Measurements from ENCODE around the gene PTPRK.

The PTPRK gene

GRCh38 chr6:128310451-128310850 is 209.9 kb downstream of the PTPRK start:
- Histone ChIP-seq H3K9ac (ENCODE audit: low read length) (no peak overlapping the region), H3K36me3 (ENCODE audit: control insufficient read depth, insufficient read depth, low read length) (no peaks in the 10 kb centered on the region), H3K4me1 (ENCODE audit: control insufficient read depth, insufficient read depth, low read length) (no peaks in the 10 kb centered on the region), H3K4me3 (ENCODE audit: low read length) (no peak overlapping the region), H3K27ac (ENCODE audit: low read depth, low read length) (no peak overlapping the region), H3K27me3 (ENCODE audit: control insufficient read depth, insufficient read depth, low read length) (no peaks in the 10 kb centered on the region)

DNA sequence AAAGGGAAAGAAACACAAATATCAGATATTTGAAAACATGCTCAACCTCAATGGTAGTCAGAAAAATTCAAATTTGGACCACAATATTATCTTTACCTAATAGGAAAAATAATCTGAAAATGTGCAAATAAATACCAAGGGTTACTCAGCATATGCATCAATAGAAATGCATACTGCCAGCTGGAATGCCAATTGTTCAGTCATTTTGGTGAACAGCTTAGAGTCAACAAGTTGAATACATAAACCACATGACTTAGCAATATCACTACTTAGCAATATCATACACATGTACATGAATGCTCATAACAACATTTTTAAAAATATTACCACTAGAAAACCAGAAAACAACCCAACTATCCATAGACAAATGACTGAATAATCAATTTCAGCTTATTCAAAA is 212.7 kb downstream of the PTPRK start:
- Histone ChIP-seq H3K36me3 (ENCODE audit: control insufficient read depth, insufficient read depth, low read length) (no peaks in the 10 kb centered on the region), H3K4me1 (ENCODE audit: control insufficient read depth, insufficient read depth, low read length) (no peaks in the 10 kb centered on the region), H3K9ac (ENCODE audit: low read length) (no peak overlapping the region), H3K4me3 (ENCODE audit: low read length) (no peak overlapping the region), H3K27me3 (ENCODE audit: control insufficient read depth, insufficient read depth, low read length) (no peaks in the 10 kb centered on the region), H3K27ac (ENCODE audit: low read depth, low read length) (no peak overlapping the region)

- Histone ChIP-seq H3K36me3 (ENCODE audit: control insufficient read depth, insufficient read depth, low read length) (no peaks in the 10 kb centered on the region), H3K27me3 (ENCODE audit: control insufficient read depth, insufficient read depth, low read length) (no peaks in the 10 kb centered on the region), H3K4me3 (ENCODE audit: low read length) (no peak overlapping the region), H3K9ac (ENCODE audit: low read length) (no peak overlapping the region), H3K27ac (ENCODE audit: low read depth, low read length) (no peak overlapping the region), H3K4me1 (ENCODE audit: control insufficient read depth, insufficient read depth, low read length) (no peaks in the 10 kb centered on the region)
These were observed 214.4 kb downstream of the PTPRK start for GRCh38 chr6:128305976-128306375.

DNA sequence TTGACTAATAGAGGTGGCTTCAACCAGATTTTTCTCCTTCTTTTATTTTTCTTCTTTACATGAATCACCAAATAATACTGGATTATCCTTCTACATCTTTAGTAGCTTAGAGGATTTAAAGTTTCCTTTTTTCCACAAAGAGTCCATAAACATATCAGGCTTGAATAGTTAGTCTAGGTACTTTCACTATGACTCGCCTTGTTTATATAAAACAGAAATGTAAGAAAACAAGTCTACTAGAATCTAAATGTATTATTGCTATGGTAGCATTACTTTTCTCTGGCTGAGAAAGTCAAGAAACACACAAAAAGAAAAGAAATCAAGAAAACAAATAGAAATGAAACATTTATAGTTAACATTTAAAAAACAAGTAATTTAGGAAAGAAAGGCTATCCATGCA is 215.2 kb downstream of the PTPRK start:
- Histone ChIP-seq H3K4me1 (ENCODE audit: control insufficient read depth, insufficient read depth, low read length) (no peaks in the 10 kb centered on the region), H3K27ac (ENCODE audit: low read depth, low read length) (no peak overlapping the region), H3K27me3 (ENCODE audit: control insufficient read depth, insufficient read depth, low read length) (no peaks in the 10 kb centered on the region), H3K36me3 (ENCODE audit: control insufficient read depth, insufficient read depth, low read length) (no peaks in the 10 kb centered on the region), H3K4me3 (ENCODE audit: low read length) (no peak overlapping the region), H3K9ac (ENCODE audit: low read length) (no peak overlapping the region)

DNA sequence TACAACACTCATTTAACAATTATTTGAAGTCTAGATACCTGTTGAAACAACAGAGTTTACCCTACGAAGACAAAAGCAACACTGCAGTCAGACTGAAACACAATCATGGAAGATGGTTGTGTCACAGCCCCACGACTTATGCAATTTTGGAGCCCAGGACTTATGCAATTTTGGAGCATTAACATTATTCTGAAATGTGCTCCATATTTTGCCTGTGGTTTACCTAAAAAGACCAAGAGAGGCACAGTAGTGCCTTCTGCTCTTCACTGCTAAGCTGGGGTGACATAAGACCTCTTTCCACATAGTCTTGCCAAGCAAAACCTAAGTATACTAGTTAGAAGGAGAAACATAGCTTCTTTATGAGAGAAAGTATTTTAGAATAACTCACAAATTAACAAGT is 216.5 kb downstream of the PTPRK start:
- no peaks in the 10 kb centered on the region for H3K36me3 ChIP-seq (ENCODE audit: control insufficient read depth, insufficient read depth, low read length)
- H3K27ac ChIP-seq (ENCODE audit: low read depth, low read length), result no peak overlapping the region

DNA sequence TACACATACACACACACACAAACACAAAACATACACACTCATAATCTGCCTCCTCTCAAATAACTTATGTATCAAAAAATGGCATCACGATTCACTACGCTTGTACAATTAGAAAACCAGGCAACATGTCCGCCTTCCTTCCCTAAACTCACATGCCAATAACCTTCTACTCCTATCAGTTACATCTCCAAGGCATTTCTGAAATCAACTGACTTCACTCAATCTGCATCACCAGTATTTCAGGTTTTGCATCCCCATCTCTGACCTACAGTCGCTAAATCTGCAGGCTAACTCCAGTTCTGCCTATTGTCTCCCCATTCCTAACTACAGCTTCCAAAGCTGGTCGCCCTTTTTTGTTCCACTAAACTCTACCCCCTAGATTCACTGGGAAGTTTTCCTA is 217.5 kb downstream of the PTPRK start:
- Histone ChIP-seq H3K27me3 (ENCODE audit: control insufficient read depth, insufficient read depth, low read length) (no peaks in the 10 kb centered on the region), H3K4me1 (ENCODE audit: control insufficient read depth, insufficient read depth, low read length) (no peaks in the 10 kb centered on the region), H3K27ac (ENCODE audit: low read depth, low read length) (no peak overlapping the region), H3K36me3 (ENCODE audit: control insufficient read depth, insufficient read depth, low read length) (no peaks in the 10 kb centered on the region), H3K4me3 (ENCODE audit: low read length) (no peak overlapping the region), H3K9ac (ENCODE audit: low read length) (no peak overlapping the region)

More for the DNA sequence above, 216.5 kb downstream of the PTPRK start:
- Histone ChIP-seq H3K4me1 (ENCODE audit: control insufficient read depth, insufficient read depth, low read length) (no peaks in the 10 kb centered on the region), H3K27me3 (ENCODE audit: control insufficient read depth, insufficient read depth, low read length) (no peaks in the 10 kb centered on the region), H3K9ac (ENCODE audit: low read length) (no peak overlapping the region), H3K4me3 (ENCODE audit: low read length) (no peak overlapping the region)

- no peaks in the 10 kb centered on the region for H3K36me3 ChIP-seq (ENCODE audit: control insufficient read depth, insufficient read depth, low read length)
- no peak overlapping the region for H3K27ac ChIP-seq (ENCODE audit: low read depth, low read length)
- no peak overlapping the region for H3K9ac ChIP-seq (ENCODE audit: low read length)
- no peaks in the 10 kb centered on the region for H3K4me1 ChIP-seq (ENCODE audit: control insufficient read depth, insufficient read depth, low read length)
- H3K4me3 ChIP-seq (ENCODE audit: low read length), result no peak overlapping the region
- no peaks in the 10 kb centered on the region for H3K27me3 ChIP-seq (ENCODE audit: control insufficient read depth, insufficient read depth, low read length)
These were observed 224.7 kb downstream of the PTPRK start for GRCh38 chr6:128295670-128296069.

DNA sequence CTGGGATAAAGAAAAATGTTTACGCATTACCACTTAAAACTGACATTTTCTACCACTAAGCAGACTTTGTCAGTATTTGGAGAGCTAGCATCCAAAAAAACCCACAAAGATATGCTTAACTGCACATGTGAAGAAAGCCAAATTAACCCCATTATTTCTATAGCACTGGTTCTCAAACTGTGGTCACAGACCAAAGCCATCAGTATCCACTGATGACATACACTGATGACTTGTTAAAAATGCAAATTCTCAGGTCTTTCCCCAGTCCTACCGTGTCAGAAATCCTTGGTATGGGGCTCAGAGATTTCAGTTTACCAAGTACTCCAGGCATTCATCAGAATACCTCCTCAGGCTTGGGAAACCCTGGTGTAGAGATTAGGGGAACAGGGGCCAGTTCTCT is 230.2 kb downstream of the PTPRK start:
- Histone ChIP-seq H3K27ac (ENCODE audit: low read depth, low read length) (no peak overlapping the region), H3K4me1 (ENCODE audit: control insufficient read depth, insufficient read depth, low read length) (no peaks in the 10 kb centered on the region), H3K4me3 (ENCODE audit: low read length) (no peak overlapping the region), H3K27me3 (ENCODE audit: control insufficient read depth, insufficient read depth, low read length) (no peaks in the 10 kb centered on the region), H3K9ac (ENCODE audit: low read length) (no peak overlapping the region), H3K36me3 (ENCODE audit: control insufficient read depth, insufficient read depth, low read length) (no peaks in the 10 kb centered on the region)

GRCh38 chr6:128284128-128284527 is 236.3 kb downstream of the PTPRK start:
- Histone ChIP-seq H3K27me3 (ENCODE audit: control insufficient read depth, insufficient read depth, low read length) (no peaks in the 10 kb centered on the region), H3K9ac (ENCODE audit: low read length) (no peak overlapping the region), H3K27ac (ENCODE audit: low read depth, low read length) (no peak overlapping the region), H3K4me1 (ENCODE audit: control insufficient read depth, insufficient read depth, low read length) (no peaks in the 10 kb centered on the region), H3K36me3 (ENCODE audit: control insufficient read depth, insufficient read depth, low read length) (no peaks in the 10 kb centered on the region), H3K4me3 (ENCODE audit: low read length) (no peak overlapping the region)

DNA sequence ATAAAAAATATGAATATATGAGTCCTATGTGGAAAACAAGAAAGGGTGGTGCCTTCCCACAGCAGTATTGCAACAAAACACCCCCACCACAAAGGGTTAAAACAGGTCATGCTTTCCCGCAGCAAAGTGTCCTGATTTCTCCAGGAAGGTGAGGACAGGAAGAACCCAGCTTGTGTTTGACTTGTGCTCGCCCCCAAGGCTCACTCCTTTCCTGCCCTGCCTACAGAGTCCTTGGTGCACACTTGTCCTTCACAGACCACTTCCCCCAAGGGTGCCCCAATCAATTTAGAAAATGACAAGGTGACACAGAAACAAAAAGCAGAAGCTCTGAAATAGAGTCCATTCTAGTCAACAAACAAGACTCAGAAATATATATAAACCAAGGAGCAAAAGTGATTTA is 237.4 kb downstream of the PTPRK start:
- no peak overlapping the region for H3K27ac ChIP-seq (ENCODE audit: low read depth, low read length)
- no peaks in the 10 kb centered on the region for H3K36me3 ChIP-seq (ENCODE audit: control insufficient read depth, insufficient read depth, low read length)
- no peaks in the 10 kb centered on the region for H3K4me1 ChIP-seq (ENCODE audit: control insufficient read depth, insufficient read depth, low read length)
- H3K27me3 ChIP-seq (ENCODE audit: control insufficient read depth, insufficient read depth, low read length), result no peaks in the 10 kb centered on the region
- H3K9ac ChIP-seq (ENCODE audit: low read length), result no peak overlapping the region
- H3K4me3 ChIP-seq (ENCODE audit: low read length), result no peak overlapping the region

- Histone ChIP-seq H3K4me3 (ENCODE audit: low read length) (no peak overlapping the region), H3K27ac (ENCODE audit: low read depth, low read length) (no peak overlapping the region), H3K4me1 (ENCODE audit: control insufficient read depth, insufficient read depth, low read length) (no peaks in the 10 kb centered on the region), H3K27me3 (ENCODE audit: control insufficient read depth, insufficient read depth, low read length) (no peaks in the 10 kb centered on the region), H3K36me3 (ENCODE audit: control insufficient read depth, insufficient read depth, low read length) (no peaks in the 10 kb centered on the region), H3K9ac (ENCODE audit: low read length) (no peak overlapping the region)
These were observed 239.4 kb downstream of the PTPRK start for GRCh38 chr6:128280960-128281359.

DNA sequence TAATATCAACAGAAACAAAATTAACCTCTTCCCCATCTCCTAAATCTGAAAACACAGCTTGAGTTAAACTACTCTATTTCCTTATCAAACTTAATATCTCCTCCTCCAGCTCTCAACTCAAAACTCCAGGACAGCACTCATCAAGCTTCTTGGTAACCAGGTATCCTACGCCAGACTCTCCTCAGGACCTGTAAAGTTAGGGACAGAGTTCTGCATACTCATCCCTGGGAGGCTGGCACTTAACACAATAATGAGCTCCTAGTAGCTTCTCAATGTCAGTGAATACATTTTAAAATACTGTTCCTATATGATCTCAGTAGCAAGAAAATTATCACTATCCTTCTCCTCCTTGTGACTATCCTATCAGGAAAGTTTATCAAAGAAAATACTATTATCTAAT is 240.3 kb downstream of the PTPRK start:
- Histone ChIP-seq H3K4me1 (ENCODE audit: control insufficient read depth, insufficient read depth, low read length) (no peaks in the 10 kb centered on the region), H3K27me3 (ENCODE audit: control insufficient read depth, insufficient read depth, low read length) (no peaks in the 10 kb centered on the region), H3K4me3 (ENCODE audit: low read length) (no peak overlapping the region), H3K9ac (ENCODE audit: low read length) (no peak overlapping the region), H3K36me3 (ENCODE audit: control insufficient read depth, insufficient read depth, low read length) (no peaks in the 10 kb centered on the region), H3K27ac (ENCODE audit: low read depth, low read length) (no peak overlapping the region)

DNA sequence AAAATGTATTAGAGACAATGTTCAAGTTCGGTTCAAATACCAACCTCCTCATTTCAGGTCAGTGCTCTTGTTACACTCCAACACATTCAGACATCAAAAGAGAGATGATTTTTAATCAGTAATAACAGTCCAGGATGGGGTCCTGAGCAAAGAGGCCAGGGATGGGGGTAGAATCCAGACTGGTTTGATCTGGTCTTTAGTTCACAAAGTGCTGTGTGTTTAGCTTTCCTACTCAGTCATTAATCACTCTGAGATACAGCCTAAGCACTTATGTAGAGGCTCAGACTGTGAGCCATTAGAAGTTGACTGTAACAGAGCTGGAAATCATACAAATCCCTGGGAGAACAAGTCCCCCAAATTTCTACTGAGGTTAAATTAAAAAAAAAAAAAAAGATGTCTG is 241.6 kb downstream of the PTPRK start:
- no peaks in the 10 kb centered on the region for H3K4me1 ChIP-seq (ENCODE audit: control insufficient read depth, insufficient read depth, low read length)
- H3K27ac ChIP-seq (ENCODE audit: low read depth, low read length), result no peak overlapping the region
- H3K27me3 ChIP-seq (ENCODE audit: control insufficient read depth, insufficient read depth, low read length), result no peaks in the 10 kb centered on the region
- H3K36me3 ChIP-seq (ENCODE audit: control insufficient read depth, insufficient read depth, low read length), result no peaks in the 10 kb centered on the region
- H3K4me3 ChIP-seq (ENCODE audit: low read length), result no peak overlapping the region
- no peak overlapping the region for H3K9ac ChIP-seq (ENCODE audit: low read length)

GRCh38 chr6:128277379-128277778 is 243.0 kb downstream of the PTPRK start:
- Histone ChIP-seq H3K9ac (ENCODE audit: low read length) (no peak overlapping the region), H3K27me3 (ENCODE audit: control insufficient read depth, insufficient read depth, low read length) (no peaks in the 10 kb centered on the region), H3K4me1 (ENCODE audit: control insufficient read depth, insufficient read depth, low read length) (no peaks in the 10 kb centered on the region), H3K4me3 (ENCODE audit: low read length) (no peak overlapping the region), H3K36me3 (ENCODE audit: control insufficient read depth, insufficient read depth, low read length) (no peaks in the 10 kb centered on the region), H3K27ac (ENCODE audit: low read depth, low read length) (no peak overlapping the region)
